Panc1 (cell line): ENCODE measurements around the gene BRD9. TPM values are rescaled to one million over a fixed set of nuclear protein-coding genes. Genes with fewer than 3 reads are reported as not detected.
"Not testable (repeated sequence)": the region's sequence is repeated elsewhere in the genome, so short reads cannot be mapped to it uniquely, and the experiment has no call there.

Source experiments
- ATAC-seq: fragments of 200-7000 bp; cut with Tn5 transposase; 2 replicates; pipeline ENCODE4 v1.9.1; 2020; ENCODE audit warnings: mild to moderate bottlenecking, moderate library complexity
- Bru-seq: library from RNA; stranded (reverse); fragments of 400-500 nt; gene quantifications from one replicate; lab custom pipeline; 2021; lab: Mats Ljungman, UMichigan
- BruChase-seq, 2 experiments: library from RNA; stranded (reverse); fragments of 400-500 nt; gene quantifications; one replicate each; lab custom pipeline; 2021; lab: Mats Ljungman, UMichigan
- BruUV-seq: library from RNA; stranded (reverse); fragments of 400-500 nt; replicated peaks from 2 replicates; lab custom pipeline; 2021; lab: Mats Ljungman, UMichigan
- CTCF ChIA-PET: fragments of 300-600 bp; sonication (Branson Sonifier 250); formaldehyde crosslinking; loops from one replicate; lab custom pipeline; 2022; ENCODE audit warnings: antibody characterized with exemption; lab: Charles Lee
- POLR2A ChIA-PET: fragments of 300-600 bp; sonication (Branson Sonifier 250); formaldehyde crosslinking; loops from one replicate; lab custom pipeline; 2022; ENCODE audit warnings: antibody characterized with exemption; lab: Charles Lee
- DNase-seq: peaks from one replicate; pipeline ENCODE4 v3.0.0-alpha.2; 2010; ENCODE audit warnings: low read depth, low spot score
- H3K27ac ChIP-seq: 2 replicates; pipeline ENCODE4 v1.5.1; 2011; ENCODE audit warnings: mild to moderate bottlenecking, low read length, inconsistent platforms
- H3K27me3 ChIP-seq: fragments of 200-500 bp; sonication (Bioruptor generic); 2 replicates; pipeline ENCODE4 v1.6.0; 2014; ENCODE audit warnings: low read length, inconsistent platforms; ENCODE audit not compliant: control insufficient read depth, insufficient read depth
- H3K36me3 ChIP-seq: fragments of 200-500 bp; sonication (Bioruptor generic); 2 replicates; pipeline ENCODE4 v1.5.1; 2014; ENCODE audit warnings: inconsistent platforms, mild to moderate bottlenecking, low read length, moderate library complexity; ENCODE audit not compliant: control insufficient read depth, insufficient read depth
- H3K4me1 ChIP-seq: 2 replicates; pipeline ENCODE4 v1.5.1; 2011; ENCODE audit warnings: inconsistent platforms, mild to moderate bottlenecking, low read length, moderate library complexity; ENCODE audit not compliant: control insufficient read depth, insufficient read depth
- H3K4me3 ChIP-seq, 2 experiments: 2 replicates each; pipeline ENCODE4 v1.5.1; 2011 to 2012; ENCODE audit warnings: low read depth in 2 of 2, low read length in 2 of 2, mild to moderate bottlenecking in 2 of 2, inconsistent platforms in 1 of 2, moderate library complexity in 1 of 2
- H3K9me3 ChIP-seq: fragments of 200-500 bp; sonication (Bioruptor generic); 2 replicates; pipeline ENCODE4 v1.5.1; 2014; ENCODE audit warnings: low read depth, mild to moderate bottlenecking, inconsistent platforms, low read length, moderate library complexity; ENCODE audit not compliant: control insufficient read depth, insufficient read depth
- POLR2AphosphoS5 ChIP-seq: IDR thresholded peaks from 2 replicates; pipeline ENCODE4 v1.6.1; 2012; ENCODE audit warnings: mild to moderate bottlenecking, low read depth, low read length, moderate library complexity
- REST ChIP-seq, 2 experiments: IDR thresholded peaks; 2 replicates each; pipeline ENCODE4 v1.6.1; 2011 to 2012; ENCODE audit warnings: low read depth in 2 of 2, control low read depth in 1 of 2, low read length in 1 of 2, mild to moderate bottlenecking in 1 of 2, moderate library complexity in 1 of 2; ENCODE audit not compliant: insufficient read depth in 1 of 2
- SIN3A ChIP-seq: IDR thresholded peaks from 2 replicates; pipeline ENCODE4 v1.6.1; 2012; ENCODE audit warnings: low read depth, mild to moderate bottlenecking, low read length, moderate library complexity, borderline replicate concordance; ENCODE audit not compliant: insufficient read depth
- TCF7L2 ChIP-seq: IDR thresholded peaks from 2 replicates; pipeline ENCODE4 v1.6.1; 2011; ENCODE audit warnings: mild to moderate bottlenecking, low read depth, low read length, inconsistent platforms
- in situ Hi-C: cut with HindIII; loops from 2 replicates; pipeline ENCODE4 v1.10.0; 2016; ENCODE audit warnings: low sequenced_read_pairs, low pct_unique_long_range_greater_than_20kb
- intact Hi-C: fragments of 100-400 bp; cut with micrococcal nuclease; formaldehyde crosslinking; loops from one replicate; pipeline ENCODE4 v1.10.0; 2022; ENCODE audit not compliant: unreplicated experiment
- long read RNA-seq: library from polyadenylated mRNA; unstranded; transcript quantifications from one replicate; pipeline ENCODE4 v2.0.0, GENCODE V29; 2021; ENCODE audit not compliant: unreplicated experiment
- polyA plus RNA-seq: library from polyadenylated mRNA; unstranded; fragments of >200 nt; gene quantifications from one replicate; pipeline ENCODE4 v1.2.1, GENCODE V29; 2012; ENCODE audit warnings: missing spikeins; ENCODE audit not compliant: insufficient read length
- total RNA-seq: library from RNA; stranded (reverse); gene quantifications from one replicate; pipeline ENCODE4 v1.2.1, GENCODE V29; 2021; ENCODE audit not compliant: unreplicated experiment
- TF ChIP-seq, protein P1 (sequence below): fragments of 450-650 bp; IDR thresholded peaks from 2 replicates; pipeline ENCODE4 v1.5.1; 2017; ENCODE audit warnings: mild to moderate bottlenecking

Gene BRD9
- total RNA-seq (64.3 TPM), Bru-seq, nascent RNA (percentile 87 among the genes with signal in this experiment), BruChase-seq, experiment 1, labeled RNA remaining after a 2-hour chase (percentile 87 among the genes with signal in this experiment), BruChase-seq, experiment 2, labeled RNA remaining after a 6-hour chase (percentile 87 among the genes with signal in this experiment)
- polyA plus RNA-seq: 61.7 TPM
- long read RNA-seq, transcript BRD9-202 (16 exons, 2,156 nt): major isoform, 43 of 141 reads
- long read RNA-seq, partial matches to known transcripts: 32 of 141 reads
- long read RNA-seq, other reads (novel, unspliced or antisense): 64 of 141 reads

- peak within 1 kb of the TSS; percentile 94 for H3K27ac ChIP-seq
- intact Hi-C loops (no loop called here), in situ Hi-C loops (no loop called here)
- no peaks in the 10 kb centered on the region for H3K9me3 ChIP-seq
- peak within 1 kb of the TSS; percentile 86 to 94 for H3K4me3 ChIP-seq
- H3K36me3 ChIP-seq: peaks cover 30% of the 10 kb centered on the region
- ChIA-PET POLR2A (no interaction called here), CTCF (no interaction called here)
- DNase-seq (no peak), ATAC-seq (peak; percentile 95)
- H3K27me3 ChIP-seq: no peaks in the 10 kb centered on the region
- TF ChIP-seq REST (IDR thresholded peaks at IDR 0.05; ENCODE audit: insufficient read depth in 1 of 2, low read depth in 2 of 2, low read length in 1 of 2) (no peak), TCF7L2 (peak; percentile 91), SIN3A (peak; percentile 99), POLR2AphosphoS5 (peak; percentile 82)
- TF ChIP-seq, protein P1, sequence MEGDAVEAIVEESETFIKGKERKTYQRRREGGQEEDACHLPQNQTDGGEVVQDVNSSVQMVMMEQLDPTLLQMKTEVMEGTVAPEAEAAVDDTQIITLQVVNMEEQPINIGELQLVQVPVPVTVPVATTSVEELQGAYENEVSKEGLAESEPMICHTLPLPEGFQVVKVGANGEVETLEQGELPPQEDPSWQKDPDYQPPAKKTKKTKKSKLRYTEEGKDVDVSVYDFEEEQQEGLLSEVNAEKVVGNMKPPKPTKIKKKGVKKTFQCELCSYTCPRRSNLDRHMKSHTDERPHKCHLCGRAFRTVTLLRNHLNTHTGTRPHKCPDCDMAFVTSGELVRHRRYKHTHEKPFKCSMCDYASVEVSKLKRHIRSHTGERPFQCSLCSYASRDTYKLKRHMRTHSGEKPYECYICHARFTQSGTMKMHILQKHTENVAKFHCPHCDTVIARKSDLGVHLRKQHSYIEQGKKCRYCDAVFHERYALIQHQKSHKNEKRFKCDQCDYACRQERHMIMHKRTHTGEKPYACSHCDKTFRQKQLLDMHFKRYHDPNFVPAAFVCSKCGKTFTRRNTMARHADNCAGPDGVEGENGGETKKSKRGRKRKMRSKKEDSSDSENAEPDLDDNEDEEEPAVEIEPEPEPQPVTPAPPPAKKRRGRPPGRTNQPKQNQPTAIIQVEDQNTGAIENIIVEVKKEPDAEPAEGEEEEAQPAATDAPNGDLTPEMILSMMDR: no peak
- H3K4me1 ChIP-seq: peaks cover 23% of the 10 kb centered on the region
- BruUV-seq: no TSS peak
These were observed at the start of gene BRD9, which contains the start of gene TRIP13 for GRCh38 chr5:892394-893136. TSS of gene BRD9 (minus strand) at chr5:892801. CDS start at chr5:892657, 144 bp downstream. TSS of gene TRIP13 (plus strand) at chr5:892884. CDS start at chr5:892999, 115 bp downstream.

DNA sequence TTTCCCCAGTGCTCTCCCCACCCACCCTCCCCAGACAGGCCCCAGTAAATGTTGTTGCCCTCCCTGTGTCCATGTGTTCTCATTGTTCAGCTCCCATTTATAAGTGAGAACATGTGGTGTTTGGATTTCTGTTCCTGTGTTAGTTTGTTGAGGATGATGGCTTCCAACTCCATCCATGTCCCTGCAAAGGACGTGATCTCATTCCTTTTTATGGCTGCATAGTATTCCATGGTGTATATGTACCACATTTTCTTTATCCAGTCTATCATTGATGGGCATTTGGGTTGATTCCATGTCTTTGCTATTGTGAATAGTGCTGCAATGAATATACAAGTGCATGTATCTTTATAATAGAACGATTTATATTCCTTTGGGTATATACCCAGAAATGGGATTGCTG is 48.1 kb upstream of the BRD9 start:
- peaks cover 13% of the 10 kb centered on the region for H3K4me1 ChIP-seq
- intact Hi-C loops, in situ Hi-C loops, H3K36me3 ChIP-seq, BruUV-seq, DNase-seq, H3K27me3 ChIP-seq, H3K27ac ChIP-seq, ATAC-seq, H3K4me3 ChIP-seq, CTCF ChIA-PET, H3K9me3 ChIP-seq, POLR2A ChIA-PET: not testable (repeated sequence)
